Measurements from ENCODE around the gene RPH3AL. TPM values are rescaled to one million over a fixed set of nuclear protein-coding genes. Genes with fewer than 3 reads are reported as not detected.

The RPH3AL gene
- total and polyA plus RNA-seq, 10 of the 15 experiments (the other 5 are each of a cell fraction or from before 2014, with no cell fraction given), result 0.04 to 1.2 (median 0.47) TPM; not detected in 2

DNA sequence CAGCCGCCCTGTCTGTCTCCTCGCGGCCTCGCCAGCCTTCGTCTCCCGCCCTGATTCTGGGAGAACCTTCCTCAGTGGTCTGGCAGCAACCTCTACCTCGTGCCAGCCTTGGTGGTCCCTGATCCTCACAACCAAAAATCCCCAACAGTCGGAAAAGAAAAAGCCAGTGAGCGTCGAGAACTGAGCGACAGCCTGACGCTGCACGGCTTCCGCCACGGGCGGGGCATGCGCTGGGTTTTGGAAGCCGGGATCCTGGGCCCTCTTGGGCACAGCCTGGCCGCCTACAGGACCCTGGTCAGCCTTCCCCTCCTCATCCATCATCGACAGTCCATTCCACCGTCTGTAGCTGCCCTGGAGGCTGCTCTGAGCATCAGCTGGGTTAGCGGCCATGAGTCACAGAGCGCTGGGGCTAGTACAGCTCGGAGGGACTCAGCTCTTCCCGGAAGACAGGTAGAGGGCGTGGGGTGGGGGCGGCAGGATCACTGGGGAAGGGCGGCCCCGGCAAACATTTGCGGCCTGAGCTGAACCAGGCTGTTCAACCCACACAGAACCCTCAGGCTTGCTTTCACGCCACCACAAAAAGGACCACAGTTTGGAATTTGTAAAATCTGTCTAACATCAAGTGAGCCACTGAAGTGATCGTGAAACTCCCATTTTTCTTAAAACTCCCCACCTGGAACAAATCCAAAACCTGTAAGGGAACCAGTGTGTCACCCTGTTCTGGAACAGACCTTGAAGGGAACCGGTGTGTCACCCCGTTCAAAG lies 115.8 kb downstream of the RPH3AL start:
- H3K36me3 ChIP-seq (ENCODE audit: control insufficient read depth in 2 of 2, insufficient read depth in 2 of 2, low read length in 1 of 2), result no peaks in the 10 kb centered on the region
- no peaks in the 10 kb centered on the region for H3K79me2 ChIP-seq (ENCODE audit: control insufficient read depth, insufficient read depth, low read length)
- in situ Hi-C loops (cut with MboI), result no loop called here
- no peaks in the 10 kb centered on the region for H4K20me1 ChIP-seq (ENCODE audit: control insufficient read depth, insufficient read depth)
- intact Hi-C loops (cut with micrococcal nuclease; ENCODE audit: unreplicated experiment), result no loop called here
- TF ChIP-seq MEF2B (IDR thresholded peaks at IDR 0.05; ENCODE audit: partially characterized antibody, poor library complexity, severe bottlenecking), result no peak
- TF ChIP-seq ATF7 (IDR thresholded peaks at IDR 0.05; ENCODE audit: low read depth), result no peak
- TF ChIP-seq, protein P1, sequence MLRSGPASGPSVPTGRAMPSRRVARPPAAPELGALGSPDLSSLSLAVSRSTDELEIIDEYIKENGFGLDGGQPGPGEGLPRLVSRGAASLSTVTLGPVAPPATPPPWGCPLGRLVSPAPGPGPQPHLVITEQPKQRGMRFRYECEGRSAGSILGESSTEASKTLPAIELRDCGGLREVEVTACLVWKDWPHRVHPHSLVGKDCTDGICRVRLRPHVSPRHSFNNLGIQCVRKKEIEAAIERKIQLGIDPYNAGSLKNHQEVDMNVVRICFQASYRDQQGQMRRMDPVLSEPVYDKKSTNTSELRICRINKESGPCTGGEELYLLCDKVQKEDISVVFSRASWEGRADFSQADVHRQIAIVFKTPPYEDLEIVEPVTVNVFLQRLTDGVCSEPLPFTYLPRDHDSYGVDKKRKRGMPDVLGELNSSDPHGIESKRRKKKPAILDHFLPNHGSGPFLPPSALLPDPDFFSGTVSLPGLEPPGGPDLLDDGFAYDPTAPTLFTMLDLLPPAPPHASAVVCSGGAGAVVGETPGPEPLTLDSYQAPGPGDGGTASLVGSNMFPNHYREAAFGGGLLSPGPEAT (IDR thresholded peaks at IDR 0.05; ENCODE audit: low read depth), result no peak
- TF ChIP-seq SP1 (IDR thresholded peaks at IDR 0.05; ENCODE audit: low read depth, low read length), result no peak
- TF ChIP-seq, protein P2, sequence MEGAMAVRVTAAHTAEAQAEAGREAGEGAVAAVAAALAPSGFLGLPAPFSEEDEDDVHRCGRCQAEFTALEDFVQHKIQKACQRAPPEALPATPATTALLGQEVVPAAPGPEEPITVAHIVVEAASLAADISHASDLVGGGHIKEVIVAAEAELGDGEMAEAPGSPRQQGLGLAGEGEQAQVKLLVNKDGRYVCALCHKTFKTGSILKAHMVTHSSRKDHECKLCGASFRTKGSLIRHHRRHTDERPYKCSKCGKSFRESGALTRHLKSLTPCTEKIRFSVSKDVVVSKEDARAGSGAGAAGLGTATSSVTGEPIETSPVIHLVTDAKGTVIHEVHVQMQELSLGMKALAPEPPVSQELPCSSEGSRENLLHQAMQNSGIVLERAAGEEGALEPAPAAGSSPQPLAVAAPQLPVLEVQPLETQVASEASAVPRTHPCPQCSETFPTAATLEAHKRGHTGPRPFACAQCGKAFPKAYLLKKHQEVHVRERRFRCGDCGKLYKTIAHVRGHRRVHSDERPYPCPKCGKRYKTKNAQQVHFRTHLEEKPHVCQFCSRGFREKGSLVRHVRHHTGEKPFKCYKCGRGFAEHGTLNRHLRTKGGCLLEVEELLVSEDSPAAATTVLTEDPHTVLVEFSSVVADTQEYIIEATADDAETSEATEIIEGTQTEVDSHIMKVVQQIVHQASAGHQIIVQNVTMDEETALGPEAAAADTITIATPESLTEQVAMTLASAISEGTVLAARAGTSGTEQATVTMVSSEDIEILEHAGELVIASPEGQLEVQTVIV (IDR thresholded peaks at IDR 0.05; ENCODE audit: borderline replicate concordance, partially characterized antibody), result no peak
- TF ChIP-seq SMAD1 (IDR thresholded peaks at IDR 0.05; ENCODE audit: low read depth, partially characterized antibody), result no peak
- H3K27me3 ChIP-seq (replicated peaks in 1 of 2; ENCODE audit: control insufficient read depth in 2 of 2, insufficient read depth in 2 of 2, low read length in 1 of 2), result no peaks in the 10 kb centered on the region
- H3K27ac ChIP-seq (ENCODE audit: control insufficient read depth, insufficient read depth), result no peak overlapping the region
- WGBS (ENCODE audit: insufficient coverage, insufficient replicate concordance, low lambda C conversion rate, missing lambda C conversion rate), result 79% methylated on average over 31 of the region's 34 CpGs
- FAIRE-seq (no peak), ATAC-seq (no peak), DNase-seq (ENCODE audit: low read depth, low spot score) (no peak)
- no peaks in the 10 kb centered on the region for H3K9me3 ChIP-seq (replicated peaks; ENCODE audit: control insufficient read depth, insufficient read depth, low read length)
- no peak overlapping the region for H3K4me2 ChIP-seq (ENCODE audit: control insufficient read depth, insufficient read depth)
- CTCF ChIA-PET, result interaction anchor here (0.5 kb wide), 1 partner anchor 32 kb away, joined by 3 read pairs; no protein-coding TSS in a partner anchor
- no TSS peak for BruUV-seq (replicated peaks)
- H3K4me3 ChIP-seq, result no peak overlapping the region
- H2AFZ ChIP-seq (ENCODE audit: control insufficient read depth, low read depth, low read length), result no peak overlapping the region
- POLR2A ChIA-PET, result no interaction called here
- no peak overlapping the region for H3K9ac ChIP-seq (ENCODE audit: control insufficient read depth, insufficient read depth, low read length)
- peaks cover 11% of the 10 kb centered on the region for H3K4me1 ChIP-seq (ENCODE audit: control insufficient read depth, insufficient read depth, low read length)
- SMC1A ChIA-PET (ENCODE audit: uncharacterized antibody, unreplicated experiment), result no interaction called here
- RAD21 ChIA-PET (ENCODE audit: unreplicated experiment), result no interaction called here
